GM23338 (cell line): ENCODE data around the gene HBA1.

ENCODE experiments used
- CREB1 ChIP-seq: fragments of 250-450 bp; sonication (Bioruptor Pico); IDR thresholded peaks from 2 replicates; pipeline ENCODE4 v1.5.0; 2020; ENCODE audit warnings: low read depth, mild to moderate bottlenecking, moderate library complexity
- EZH2phosphoT487 ChIP-seq: fragments of 200-600 bp; sonication (generic); IDR thresholded peaks from one replicate; pipeline ENCODE4 v1.8.1; 2018; ENCODE audit warnings: antibody characterized with exemption; ENCODE audit not compliant: unreplicated experiment
- TF ChIP-seq, protein P1 (sequence below), 2 experiments: fragments of 200-600 bp in 1 of 2; sonication (generic) in 1 of 2; conservative IDR thresholded peaks; 2 replicates each; pipeline versions ENCODE4 v1.5.1 to v1.6.1; 2016 to 2017; ENCODE audit warnings: antibody characterized with exemption in 2 of 2, low read depth in 2 of 2, mild to moderate bottlenecking in 2 of 2, moderate library complexity in 1 of 2

GRCh38 chr16:177981-178667, 1.6 kb downstream of the HBA1 start:
- TF ChIP-seq, protein P1, sequence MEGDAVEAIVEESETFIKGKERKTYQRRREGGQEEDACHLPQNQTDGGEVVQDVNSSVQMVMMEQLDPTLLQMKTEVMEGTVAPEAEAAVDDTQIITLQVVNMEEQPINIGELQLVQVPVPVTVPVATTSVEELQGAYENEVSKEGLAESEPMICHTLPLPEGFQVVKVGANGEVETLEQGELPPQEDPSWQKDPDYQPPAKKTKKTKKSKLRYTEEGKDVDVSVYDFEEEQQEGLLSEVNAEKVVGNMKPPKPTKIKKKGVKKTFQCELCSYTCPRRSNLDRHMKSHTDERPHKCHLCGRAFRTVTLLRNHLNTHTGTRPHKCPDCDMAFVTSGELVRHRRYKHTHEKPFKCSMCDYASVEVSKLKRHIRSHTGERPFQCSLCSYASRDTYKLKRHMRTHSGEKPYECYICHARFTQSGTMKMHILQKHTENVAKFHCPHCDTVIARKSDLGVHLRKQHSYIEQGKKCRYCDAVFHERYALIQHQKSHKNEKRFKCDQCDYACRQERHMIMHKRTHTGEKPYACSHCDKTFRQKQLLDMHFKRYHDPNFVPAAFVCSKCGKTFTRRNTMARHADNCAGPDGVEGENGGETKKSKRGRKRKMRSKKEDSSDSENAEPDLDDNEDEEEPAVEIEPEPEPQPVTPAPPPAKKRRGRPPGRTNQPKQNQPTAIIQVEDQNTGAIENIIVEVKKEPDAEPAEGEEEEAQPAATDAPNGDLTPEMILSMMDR (conservative IDR thresholded peaks at IDR 0.05; ENCODE audit: low read depth in 2 of 2), result no peak
- TF ChIP-seq CREB1 (CRISPR knock-in tag) (no peak), EZH2phosphoT487 (no peak)
